ENCODE measurements around the gene SLC39A7. TPM values are rescaled to one million over a fixed set of nuclear protein-coding genes. Genes with fewer than 3 reads are reported as not detected.

Gene SLC39A7
- total RNA-seq, 1 experiment from 2014 or later = 110 TPM

DNA sequence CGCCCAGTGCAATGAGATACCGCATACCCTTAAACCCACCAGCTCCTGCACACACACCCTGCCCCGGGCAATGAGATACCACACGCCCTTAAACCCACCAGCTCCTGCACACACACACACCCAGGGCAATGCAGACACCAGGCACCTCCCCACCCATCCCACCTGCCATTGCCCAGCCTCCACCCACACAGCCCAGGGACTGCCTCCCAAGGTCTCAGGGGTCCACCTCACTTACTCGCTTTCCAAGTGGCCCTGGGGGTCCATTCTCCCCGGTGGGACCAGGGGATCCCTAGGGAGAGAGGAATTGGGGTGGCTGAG is 32.4 kb upstream of the SLC39A7 start:
- H3K36me3 ChIP-seq (ENCODE audit: low read depth) = no peaks in the 10 kb centered on the region
- intact Hi-C loops (cut with micrococcal nuclease; ENCODE audit: unreplicated experiment) = no loop called here
- H3K9me3 ChIP-seq (ENCODE audit: insufficient read depth, low read depth) = no peaks in the 10 kb centered on the region
- no peak overlapping the region for H3K4me2 ChIP-seq
- H3K4me3 ChIP-seq = no peak overlapping the region
- no peaks in the 10 kb centered on the region for H3K9me2 ChIP-seq (ENCODE audit: insufficient read depth)
- H2AFZ ChIP-seq = no peak overlapping the region
- DNase-seq = no peak
- BruUV-seq (replicated peaks) = no TSS peak
- no peaks in the 10 kb centered on the region for H4K20me1 ChIP-seq (ENCODE audit: insufficient read depth)
- no peak overlapping the region for H3K27ac ChIP-seq
- peaks cover 45% of the 10 kb centered on the region for H3K27me3 ChIP-seq (ENCODE audit: insufficient read depth, low read depth)
- no peaks in the 10 kb centered on the region for H3K4me1 ChIP-seq (replicated peaks; ENCODE audit: insufficient read depth)
- H3K79me2 ChIP-seq (ENCODE audit: low read depth) = no peaks in the 10 kb centered on the region
- TF ChIP-seq, protein P1, sequence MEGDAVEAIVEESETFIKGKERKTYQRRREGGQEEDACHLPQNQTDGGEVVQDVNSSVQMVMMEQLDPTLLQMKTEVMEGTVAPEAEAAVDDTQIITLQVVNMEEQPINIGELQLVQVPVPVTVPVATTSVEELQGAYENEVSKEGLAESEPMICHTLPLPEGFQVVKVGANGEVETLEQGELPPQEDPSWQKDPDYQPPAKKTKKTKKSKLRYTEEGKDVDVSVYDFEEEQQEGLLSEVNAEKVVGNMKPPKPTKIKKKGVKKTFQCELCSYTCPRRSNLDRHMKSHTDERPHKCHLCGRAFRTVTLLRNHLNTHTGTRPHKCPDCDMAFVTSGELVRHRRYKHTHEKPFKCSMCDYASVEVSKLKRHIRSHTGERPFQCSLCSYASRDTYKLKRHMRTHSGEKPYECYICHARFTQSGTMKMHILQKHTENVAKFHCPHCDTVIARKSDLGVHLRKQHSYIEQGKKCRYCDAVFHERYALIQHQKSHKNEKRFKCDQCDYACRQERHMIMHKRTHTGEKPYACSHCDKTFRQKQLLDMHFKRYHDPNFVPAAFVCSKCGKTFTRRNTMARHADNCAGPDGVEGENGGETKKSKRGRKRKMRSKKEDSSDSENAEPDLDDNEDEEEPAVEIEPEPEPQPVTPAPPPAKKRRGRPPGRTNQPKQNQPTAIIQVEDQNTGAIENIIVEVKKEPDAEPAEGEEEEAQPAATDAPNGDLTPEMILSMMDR (conservative IDR thresholded peaks at IDR 0.05) = no peak
- TF ChIP-seq EZH2 (IDR thresholded peaks at IDR 0.05; ENCODE audit: low read depth) = no peak
- ChIA-PET CTCF (no interaction called here), POLR2A (ENCODE audit: unreplicated experiment) (no interaction called here)
- no peaks in the 10 kb centered on the region for H3F3A ChIP-seq (ENCODE audit: insufficient read depth, low read depth)

DNA sequence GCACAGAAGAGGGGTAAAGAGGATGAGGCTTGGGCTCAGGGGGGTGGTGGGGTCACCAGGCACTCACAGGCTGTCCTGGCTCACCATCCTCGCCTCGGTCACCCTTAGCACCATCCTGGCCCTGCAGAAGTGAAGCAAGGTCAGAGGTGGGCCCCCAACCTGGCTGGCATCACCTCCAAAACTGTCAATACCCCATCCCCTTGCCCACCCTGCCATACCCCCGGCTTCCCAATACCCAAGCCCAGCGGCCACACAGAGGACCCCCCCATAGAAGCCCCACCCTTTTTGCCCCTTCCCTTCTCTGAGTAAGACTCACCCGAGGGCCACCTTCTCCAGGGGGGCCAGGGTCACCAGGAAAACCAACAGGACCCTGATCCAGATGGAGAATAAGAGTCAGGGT is 32.0 kb upstream of the SLC39A7 start:
- Histone ChIP-seq H3K4me1 (replicated peaks; ENCODE audit: insufficient read depth) (no peaks in the 10 kb centered on the region), H3K79me2 (ENCODE audit: low read depth) (no peaks in the 10 kb centered on the region), H4K20me1 (ENCODE audit: insufficient read depth) (no peaks in the 10 kb centered on the region), H3K9me3 (ENCODE audit: insufficient read depth, low read depth) (no peaks in the 10 kb centered on the region), H3F3A (ENCODE audit: insufficient read depth, low read depth) (no peaks in the 10 kb centered on the region), H3K27me3 (ENCODE audit: insufficient read depth, low read depth) (peaks cover 49% of the 10 kb centered on the region), H3K36me3 (ENCODE audit: low read depth) (no peaks in the 10 kb centered on the region), H3K9me2 (ENCODE audit: insufficient read depth) (no peaks in the 10 kb centered on the region), H3K4me3 (no peak overlapping the region), H3K27ac (no peak overlapping the region), H3K4me2 (no peak overlapping the region), H2AFZ (no peak overlapping the region)
- intact Hi-C loops (cut with micrococcal nuclease; ENCODE audit: unreplicated experiment) = no loop called here
- ChIA-PET POLR2A (ENCODE audit: unreplicated experiment) (no interaction called here), CTCF (no interaction called here)
- no peak for DNase-seq
- BruUV-seq (replicated peaks) = no TSS peak
- TF ChIP-seq, protein P1 (conservative IDR thresholded peaks at IDR 0.05) = no peak
- TF ChIP-seq EZH2 (IDR thresholded peaks at IDR 0.05; ENCODE audit: low read depth) = no peak

DNA sequence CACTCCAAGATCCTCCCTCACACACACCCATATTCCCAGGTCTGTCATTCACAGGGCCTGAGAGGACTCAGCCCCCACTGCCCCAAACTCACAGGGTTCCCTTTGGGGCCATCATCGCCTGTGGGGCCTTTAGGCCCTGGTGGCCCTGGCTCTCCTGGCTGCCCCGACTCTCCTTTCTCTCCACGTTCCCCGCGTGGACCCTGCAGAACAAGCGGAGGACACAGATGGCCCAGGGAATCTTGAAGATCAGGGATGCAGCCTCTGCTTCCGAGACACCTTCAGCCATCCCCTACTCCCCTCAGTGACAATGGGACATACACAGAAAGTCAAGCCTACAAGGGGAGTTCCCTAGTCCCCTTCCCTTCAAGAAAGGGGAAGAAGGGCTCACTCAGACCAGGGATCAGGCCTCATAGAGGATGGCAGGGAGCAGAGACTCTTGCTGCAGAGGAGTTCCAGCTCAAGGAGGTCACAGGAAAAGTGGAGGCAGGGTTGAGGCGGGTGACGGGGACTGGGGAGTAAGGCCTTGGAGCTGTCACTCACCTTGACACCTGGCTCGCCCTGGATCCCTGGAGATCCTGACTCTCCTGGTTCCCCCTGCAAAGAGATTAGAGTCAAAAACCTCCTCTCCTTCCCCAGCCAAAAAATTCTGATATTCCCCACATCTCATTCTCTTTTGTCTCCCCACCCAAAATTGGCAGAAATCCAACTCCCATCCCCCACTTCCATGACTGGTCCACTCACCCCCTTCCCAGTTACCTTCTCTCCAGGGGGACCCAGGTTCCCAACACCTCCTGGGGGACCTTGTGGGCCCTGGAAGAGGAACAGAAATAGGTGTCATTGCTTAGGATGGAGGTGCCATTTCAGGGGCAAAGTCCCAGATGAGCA is 31.1 kb upstream of the SLC39A7 start:
- H4K20me1 ChIP-seq (ENCODE audit: insufficient read depth) = no peaks in the 10 kb centered on the region
- no peaks in the 10 kb centered on the region for H3K36me3 ChIP-seq (ENCODE audit: low read depth)
- H3K4me3 ChIP-seq = no peak overlapping the region
- TF ChIP-seq EZH2 (IDR thresholded peaks at IDR 0.05; ENCODE audit: low read depth) = no peak
- TF ChIP-seq, protein P1 (conservative IDR thresholded peaks at IDR 0.05) = no peak
- H3K4me2 ChIP-seq = no peak overlapping the region
- H3K9me3 ChIP-seq (ENCODE audit: insufficient read depth, low read depth) = no peaks in the 10 kb centered on the region
- no peak for DNase-seq
- intact Hi-C loops (cut with micrococcal nuclease; ENCODE audit: unreplicated experiment) = no loop called here
- no peaks in the 10 kb centered on the region for H3K4me1 ChIP-seq (replicated peaks; ENCODE audit: insufficient read depth)
- no peaks in the 10 kb centered on the region for H3K79me2 ChIP-seq (ENCODE audit: low read depth)
- H3K27me3 ChIP-seq (ENCODE audit: insufficient read depth, low read depth) = peaks cover 50% of the 10 kb centered on the region
- ChIA-PET CTCF (no interaction called here), POLR2A (ENCODE audit: unreplicated experiment) (no interaction called here)
- no peaks in the 10 kb centered on the region for H3K9me2 ChIP-seq (ENCODE audit: insufficient read depth)
- no peak overlapping the region for H2AFZ ChIP-seq
- no peak overlapping the region for H3K27ac ChIP-seq
- no TSS peak for BruUV-seq (replicated peaks)
- no peaks in the 10 kb centered on the region for H3F3A ChIP-seq (ENCODE audit: insufficient read depth, low read depth)

Data from PC-9 (cell line).